ENCODE results near the gene HAND2.

The HAND2 gene

GRCh38 chr4:173499658-173500535 is 30.1 kb downstream of the HAND2 start:
- no peaks in the 10 kb centered on the region for H3K9me2 ChIP-seq (replicated peaks; ENCODE audit: insufficient read depth, low read length)
- H3K79me2 ChIP-seq (ENCODE audit: insufficient read depth, low read length), result no peaks in the 10 kb centered on the region
- H3K4me3 ChIP-seq (ENCODE audit: insufficient read depth, low read length, poor library complexity, severe bottlenecking), result no peak overlapping the region
- no peak overlapping the region for H3K27ac ChIP-seq (ENCODE audit: low read depth, low read length)
- no peaks in the 10 kb centered on the region for H3F3A ChIP-seq (ENCODE audit: insufficient read depth)
- TF ChIP-seq EZH2phosphoT487 (conservative IDR thresholded peaks at IDR 0.05; ENCODE audit: low read length), result no peak
- TF ChIP-seq, protein P1, sequence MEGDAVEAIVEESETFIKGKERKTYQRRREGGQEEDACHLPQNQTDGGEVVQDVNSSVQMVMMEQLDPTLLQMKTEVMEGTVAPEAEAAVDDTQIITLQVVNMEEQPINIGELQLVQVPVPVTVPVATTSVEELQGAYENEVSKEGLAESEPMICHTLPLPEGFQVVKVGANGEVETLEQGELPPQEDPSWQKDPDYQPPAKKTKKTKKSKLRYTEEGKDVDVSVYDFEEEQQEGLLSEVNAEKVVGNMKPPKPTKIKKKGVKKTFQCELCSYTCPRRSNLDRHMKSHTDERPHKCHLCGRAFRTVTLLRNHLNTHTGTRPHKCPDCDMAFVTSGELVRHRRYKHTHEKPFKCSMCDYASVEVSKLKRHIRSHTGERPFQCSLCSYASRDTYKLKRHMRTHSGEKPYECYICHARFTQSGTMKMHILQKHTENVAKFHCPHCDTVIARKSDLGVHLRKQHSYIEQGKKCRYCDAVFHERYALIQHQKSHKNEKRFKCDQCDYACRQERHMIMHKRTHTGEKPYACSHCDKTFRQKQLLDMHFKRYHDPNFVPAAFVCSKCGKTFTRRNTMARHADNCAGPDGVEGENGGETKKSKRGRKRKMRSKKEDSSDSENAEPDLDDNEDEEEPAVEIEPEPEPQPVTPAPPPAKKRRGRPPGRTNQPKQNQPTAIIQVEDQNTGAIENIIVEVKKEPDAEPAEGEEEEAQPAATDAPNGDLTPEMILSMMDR (IDR thresholded peaks at IDR 0.05; ENCODE audit: insufficient read depth, low read length, poor library complexity, severe bottlenecking), result no peak
- no peaks in the 10 kb centered on the region for H3K27me3 ChIP-seq (ENCODE audit: low read length)
- H3K4me2 ChIP-seq (ENCODE audit: low read depth, low read length, poor library complexity, severe bottlenecking), result no peak overlapping the region
- no peaks in the 10 kb centered on the region for H3K36me3 ChIP-seq (ENCODE audit: low read length)
- H3K9me3 ChIP-seq (ENCODE audit: insufficient read depth, low read length), result no peaks in the 10 kb centered on the region
- H3K9ac ChIP-seq (ENCODE audit: low read length), result no peak overlapping the region
- no peak overlapping the region for H2AFZ ChIP-seq (ENCODE audit: low read depth, low read length, severe bottlenecking)
- no peaks in the 10 kb centered on the region for H4K20me1 ChIP-seq (ENCODE audit: low read depth, low read length)

DNA sequence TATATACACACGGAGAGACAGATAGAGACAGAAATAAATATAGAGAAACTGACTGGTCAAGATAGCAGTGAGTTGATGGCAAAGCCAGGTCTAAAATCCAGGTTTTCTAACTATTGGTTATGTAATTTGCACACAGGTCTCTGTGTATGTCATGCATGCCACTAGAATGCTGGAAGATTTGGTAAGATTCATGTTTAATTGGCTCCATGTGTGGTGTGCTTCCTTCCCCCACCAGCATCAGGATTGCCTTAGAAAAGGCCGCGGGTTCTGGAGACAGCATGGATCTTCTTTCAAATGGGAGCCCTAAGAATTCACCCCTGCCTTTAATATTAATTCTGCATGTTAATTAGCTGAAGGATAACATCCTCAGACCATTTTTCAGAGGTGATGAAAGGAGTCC is 31.3 kb downstream of the HAND2 start:
- no peaks in the 10 kb centered on the region for H4K20me1 ChIP-seq (ENCODE audit: low read depth, low read length)

DNA sequence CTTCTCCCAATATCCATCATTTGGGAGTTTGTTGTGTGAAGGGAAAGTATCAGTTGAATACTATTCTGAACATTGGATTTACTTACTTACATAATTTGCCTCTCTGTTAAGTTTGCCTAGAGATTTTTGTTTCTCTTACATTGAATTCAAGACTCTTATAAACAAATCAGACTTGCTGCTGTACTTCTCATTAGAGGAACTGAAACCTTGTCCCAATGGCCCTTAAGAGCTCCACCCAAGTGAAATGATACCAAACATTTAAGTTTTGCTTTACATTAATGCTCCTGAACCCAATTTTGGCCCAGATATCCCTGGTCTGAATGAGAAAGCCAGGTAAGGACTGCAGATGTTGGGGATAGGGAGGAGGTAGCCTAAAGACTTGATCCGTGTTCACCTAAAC is 32.0 kb downstream of the HAND2 start:
- no peak overlapping the region for H3K27ac ChIP-seq (ENCODE audit: low read depth, low read length)
- no peaks in the 10 kb centered on the region for H3K9me2 ChIP-seq (replicated peaks; ENCODE audit: insufficient read depth, low read length)
- no peaks in the 10 kb centered on the region for H4K20me1 ChIP-seq (ENCODE audit: low read depth, low read length)
- H3K9ac ChIP-seq (ENCODE audit: low read length), result no peak overlapping the region
- H3F3A ChIP-seq (ENCODE audit: insufficient read depth), result no peaks in the 10 kb centered on the region
- H3K4me3 ChIP-seq (ENCODE audit: insufficient read depth, low read length, poor library complexity, severe bottlenecking), result no peak overlapping the region
- no peaks in the 10 kb centered on the region for H3K27me3 ChIP-seq (ENCODE audit: low read length)
- no peaks in the 10 kb centered on the region for H3K9me3 ChIP-seq (ENCODE audit: insufficient read depth, low read length)
- H2AFZ ChIP-seq (ENCODE audit: low read depth, low read length, severe bottlenecking), result no peak overlapping the region
- H3K4me2 ChIP-seq (ENCODE audit: low read depth, low read length, poor library complexity, severe bottlenecking), result no peak overlapping the region
- TF ChIP-seq, protein P1 (IDR thresholded peaks at IDR 0.05; ENCODE audit: insufficient read depth, low read length, poor library complexity, severe bottlenecking), result no peak
- TF ChIP-seq EZH2phosphoT487 (conservative IDR thresholded peaks at IDR 0.05; ENCODE audit: low read length), result no peak
- no peaks in the 10 kb centered on the region for H3K36me3 ChIP-seq (ENCODE audit: low read length)
- H3K79me2 ChIP-seq (ENCODE audit: insufficient read depth, low read length), result no peaks in the 10 kb centered on the region

More for the DNA sequence above, 31.3 kb downstream of the HAND2 start:
- Histone ChIP-seq H3K9me3 (ENCODE audit: insufficient read depth, low read length) (no peaks in the 10 kb centered on the region), H3K27ac (ENCODE audit: low read depth, low read length) (no peak overlapping the region), H3K36me3 (ENCODE audit: low read length) (no peaks in the 10 kb centered on the region), H2AFZ (ENCODE audit: low read depth, low read length, severe bottlenecking) (no peak overlapping the region), H3K4me2 (ENCODE audit: low read depth, low read length, poor library complexity, severe bottlenecking) (no peak overlapping the region), H3K27me3 (ENCODE audit: low read length) (no peaks in the 10 kb centered on the region), H3K4me3 (ENCODE audit: insufficient read depth, low read length, poor library complexity, severe bottlenecking) (no peak overlapping the region), H3F3A (ENCODE audit: insufficient read depth) (no peaks in the 10 kb centered on the region), H3K9me2 (replicated peaks; ENCODE audit: insufficient read depth, low read length) (no peaks in the 10 kb centered on the region), H3K9ac (ENCODE audit: low read length) (no peak overlapping the region), H3K79me2 (ENCODE audit: insufficient read depth, low read length) (no peaks in the 10 kb centered on the region)
- TF ChIP-seq, protein P1 (IDR thresholded peaks at IDR 0.05; ENCODE audit: insufficient read depth, low read length, poor library complexity, severe bottlenecking), result no peak
- no peak for TF ChIP-seq EZH2phosphoT487 (conservative IDR thresholded peaks at IDR 0.05; ENCODE audit: low read length)

Measured in SU-DHL-6 (cell line).